GM12878 (cell line): Measurements from ENCODE around the gene BBS4.

Experiments used
- SPI1 ChIP-seq: IDR thresholded peaks from 2 replicates; pipeline ENCODE4 v1.6.1; 2011; ENCODE audit warnings: low read depth, mild to moderate bottlenecking, low read length, moderate library complexity, borderline replicate concordance; ENCODE audit not compliant: insufficient read depth
- YY1 ChIP-seq: IDR thresholded peaks from 2 replicates; pipeline ENCODE4 v1.6.1; 2011; ENCODE audit warnings: low read depth, mild to moderate bottlenecking, low read length

GRCh38 chr15:72688697-72689096, 2.7 kb downstream of the BBS4 start:
- TF ChIP-seq YY1 (no peak), SPI1 (no peak)
